ENCODE measurements around the gene MORN1.

- TF ChIP-seq POLR2A (IDR thresholded peaks at IDR 0.05; ENCODE audit: low read depth, low read length) = no peak
- TF ChIP-seq POU2F2 (IDR thresholded peaks at IDR 0.05; ENCODE audit: low read depth, low read length) = no peak
- no peak for TF ChIP-seq POLR2AphosphoS5 (IDR thresholded peaks at IDR 0.05; ENCODE audit: low read depth, low read length)
These were observed 78.6 kb downstream of the MORN1 start for GRCh38 chr1:2312515-2313301.

Data from GM12891 (cell line).